SK-N-SH (cell line): ENCODE results near the gene SORBS1. TPM values are rescaled to one million over a fixed set of nuclear protein-coding genes. Genes with fewer than 3 reads are reported as not detected.

ENCODE experiments used
- CTCF ChIA-PET: fragments of 300-600, 350-600 bp; formaldehyde crosslinking; extraction: SDS; loops from one replicate; lab custom pipeline; 2021; lab: Yijun Ruan, JAX
- POLR2A ChIA-PET: fragments of 350-600 bp; sonication (Branson Sonifier 250); formaldehyde crosslinking; extraction: SDS; loops from one replicate; lab custom pipeline; 2020; ENCODE audit warnings: antibody characterized with exemption, inconsistent platforms; lab: Yijun Ruan, JAX
- DNase-seq: peaks from one replicate; pipeline ENCODE4 v3.0.0; 2012
- H2AFZ ChIP-seq: fragments of 200-600 bp; sonication (generic); 2 replicates; pipeline ENCODE4 v1.8.1; 2016; ENCODE audit warnings: antibody characterized with exemption, mild to moderate bottlenecking, low read depth
- H3F3A ChIP-seq: fragments of 200-600 bp; sonication (generic); replicated peaks from 2 replicates; pipeline ENCODE3; 2016; ENCODE audit warnings: antibody characterized with exemption, mild to moderate bottlenecking; ENCODE audit not compliant: insufficient read depth
- H3K27ac ChIP-seq, 2 experiments: fragments of 200-500 bp in 1 of 2; fragments of 200-600 bp in 1 of 2; sonication (Bioruptor generic) in 1 of 2; sonication (generic), shearing (Covaris generic) in 1 of 2; 2 replicates each; pipeline versions ENCODE4 v1.5.1 to v1.6.1; 2014 to 2016; ENCODE audit warnings: low read depth in 2 of 2, inconsistent platforms in 1 of 2, low read length in 1 of 2, mild to moderate bottlenecking in 1 of 2, mixed read lengths in 1 of 2
- H3K27me3 ChIP-seq: fragments of 200-600 bp; sonication (generic), shearing (Covaris generic); 2 replicates; pipeline ENCODE4 v1.6.1; 2016; ENCODE audit warnings: mixed run types; ENCODE audit not compliant: insufficient read depth
- H3K36me3 ChIP-seq, 2 experiments: fragments of 200-500 bp in 1 of 2; fragments of 200-600 bp in 1 of 2; sonication (Bioruptor generic) in 1 of 2; sonication (generic) in 1 of 2; replicated peaks in 1 of 2; 2 replicates each; pipeline versions ENCODE3 to v1.5.1; 2014 to 2016; ENCODE audit warnings: low read length in 1 of 2, mild to moderate bottlenecking in 1 of 2; ENCODE audit not compliant: insufficient read depth in 2 of 2, control insufficient read depth in 1 of 2
- H3K4me1 ChIP-seq, 2 experiments: fragments of 200-500 bp in 1 of 2; fragments of 200-600 bp in 1 of 2; sonication (Bioruptor generic) in 1 of 2; sonication (generic), shearing (Covaris generic) in 1 of 2; 2 replicates each; pipeline versions ENCODE4 v1.5.1 to v1.6.1; 2014 to 2016; ENCODE audit warnings: low read depth in 1 of 2, low read length in 1 of 2, mixed run types in 1 of 2; ENCODE audit not compliant: insufficient read depth in 2 of 2, control insufficient read depth in 1 of 2
- H3K4me2 ChIP-seq: fragments of 200-600 bp; sonication (generic), shearing (Covaris generic); 2 replicates; pipeline ENCODE4 v1.6.1; 2017; ENCODE audit warnings: mixed run types
- H3K4me3 ChIP-seq, 2 experiments: fragments of 200-500 bp in 1 of 2; fragments of 200-600 bp in 1 of 2; sonication (Bioruptor generic) in 1 of 2; sonication (generic), shearing (Covaris generic) in 1 of 2; 2 replicates each; pipeline versions ENCODE4 v1.5.1 to v1.8.1; 2014 to 2016; ENCODE audit warnings: low read depth in 2 of 2, inconsistent platforms in 1 of 2, low read length in 1 of 2, mild to moderate bottlenecking in 1 of 2, mixed read lengths in 1 of 2, moderate library complexity in 1 of 2
- H3K79me2 ChIP-seq: fragments of 200-600 bp; sonication (generic); 2 replicates; pipeline ENCODE4 v1.8.1; 2017; ENCODE audit warnings: mild to moderate bottlenecking; ENCODE audit not compliant: insufficient read depth
- H3K9ac ChIP-seq: fragments of 200-600 bp; sonication (generic); 2 replicates; pipeline ENCODE4 v1.6.1; 2017; ENCODE audit warnings: mixed run types
- H3K9me2 ChIP-seq: fragments of 200-600 bp; sonication (generic); 2 replicates; pipeline ENCODE4 v1.6.1; 2017; ENCODE audit warnings: mixed run types
- H3K9me3 ChIP-seq: fragments of 200-600 bp; sonication (generic); 2 replicates; pipeline ENCODE4 v1.6.1; 2017; ENCODE audit warnings: mixed run types, mild to moderate bottlenecking, moderate library complexity
- H4K20me1 ChIP-seq: fragments of 200-600 bp; sonication (generic); 2 replicates; pipeline ENCODE4 v1.6.1; 2017; ENCODE audit warnings: mild to moderate bottlenecking, mixed run types; ENCODE audit not compliant: insufficient read depth
- CHD2 ChIP-seq: fragments of 150-350 bp; IDR thresholded peaks from 2 replicates; pipeline ENCODE4 v1.6.1; 2018; ENCODE audit warnings: low read length; ENCODE audit not compliant: partially characterized antibody
- CTCF ChIP-seq: fragments of 200-600 bp; sonication (generic); IDR thresholded peaks from 2 replicates; pipeline ENCODE4 v1.6.1; 2017; ENCODE audit warnings: antibody characterized with exemption, mild to moderate bottlenecking, moderate library complexity
- EZH2phosphoT487 ChIP-seq: fragments of 200-600 bp; sonication (generic); IDR thresholded peaks from 2 replicates; pipeline ENCODE4 v1.6.1; 2017; ENCODE audit warnings: low read depth, mixed run types, mild to moderate bottlenecking, antibody characterized with exemption, moderate library complexity, borderline replicate concordance
- FOSL2 ChIP-seq: IDR thresholded peaks from 2 replicates; pipeline ENCODE4 v1.4.0; 2012; ENCODE audit warnings: low read depth, mild to moderate bottlenecking, moderate library complexity, borderline replicate concordance
- FOXM1 ChIP-seq: IDR thresholded peaks from 2 replicates; pipeline ENCODE4 v1.4.0; 2012; ENCODE audit warnings: low read depth, mild to moderate bottlenecking
- GABPA ChIP-seq: IDR thresholded peaks from 2 replicates; pipeline ENCODE4 v1.4.0; 2012; ENCODE audit warnings: low read depth, mild to moderate bottlenecking
- IRF3 ChIP-seq: fragments of 150-350 bp; IDR thresholded peaks from 2 replicates; pipeline ENCODE4 v1.6.1; 2016; ENCODE audit warnings: mild to moderate bottlenecking, low read depth, low read length
- MAX ChIP-seq: IDR thresholded peaks from 2 replicates; pipeline ENCODE4 v1.4.0; 2012; ENCODE audit warnings: low read depth
- MEF2A ChIP-seq: IDR thresholded peaks from 2 replicates; pipeline ENCODE4 v1.4.0; 2012; ENCODE audit warnings: low read depth, borderline replicate concordance
- MXI1 ChIP-seq: IDR thresholded peaks from 2 replicates; pipeline ENCODE4 v1.6.1; 2012; ENCODE audit warnings: mild to moderate bottlenecking, low read depth, low read length, improper control_type of control experiment
- POLR2AphosphoS5 ChIP-seq: IDR thresholded peaks from 2 replicates; pipeline ENCODE4 v1.6.1; 2012; ENCODE audit warnings: low read depth, low read length
- REST ChIP-seq: IDR thresholded peaks from 2 replicates; pipeline ENCODE4 v1.6.1; 2012; ENCODE audit warnings: mild to moderate bottlenecking, low read depth, low read length, moderate library complexity
- RFX5 ChIP-seq: IDR thresholded peaks from 2 replicates; pipeline ENCODE4 v1.6.1; 2012; ENCODE audit warnings: mild to moderate bottlenecking, improper control_type of control experiment, low read length
- SIN3A ChIP-seq: IDR thresholded peaks from 2 replicates; pipeline ENCODE4 v1.6.1; 2012; ENCODE audit warnings: low read depth, mild to moderate bottlenecking, low read length, moderate library complexity, borderline replicate concordance
- TAF1 ChIP-seq: IDR thresholded peaks from 2 replicates; pipeline ENCODE4 v1.6.1; 2012; ENCODE audit warnings: low read depth, mild to moderate bottlenecking, low read length, moderate library complexity, borderline replicate concordance
- TEAD4 ChIP-seq: IDR thresholded peaks from 2 replicates; pipeline ENCODE4 v1.4.0; 2012; ENCODE audit warnings: mild to moderate bottlenecking, borderline replicate concordance; ENCODE audit not compliant: insufficient read depth
- ZBTB33 ChIP-seq: IDR thresholded peaks from 2 replicates; pipeline ENCODE4 v1.4.0; 2012; ENCODE audit warnings: low read depth, borderline replicate concordance
- WGBS: methylation state at CpG from one replicate; pipeline ENCODE4 v1.1.6; 2017; ENCODE audit warnings: low lambda C conversion rate; 5-methylcytosine and 5-hydroxymethylcytosine counted together
- polyA plus RNA-seq, 3 experiments: library from polyadenylated mRNA; depleted of rRNA; stranded (reverse); fragments of >200 nt; gene quantifications; 2 replicates each; pipeline ENCODE4 v1.2.3, GENCODE V29; 2012

Gene SORBS1
- polyA plus RNA-seq, 1 of the 3 experiments (the other 2 are of a cell fraction) = 0.36 TPM

- H3K4me3 ChIP-seq = no peak overlapping the region
- H3F3A ChIP-seq = no peaks in the 10 kb centered on the region
- no peaks in the 10 kb centered on the region for H4K20me1 ChIP-seq
- TF ChIP-seq CHD2 = no peak
- no peak for TF ChIP-seq SIN3A
- H3K27me3 ChIP-seq = no peaks in the 10 kb centered on the region; the same call in 1 of the 2 replicates
- 15% methylated on average over 1 of the region's 1 CpG for WGBS
- no peak for DNase-seq
- H3K27ac ChIP-seq = no peak overlapping the region
- H3K9ac ChIP-seq = no peak overlapping the region
- H3K9me2 ChIP-seq = no peaks in the 10 kb centered on the region
- H3K36me3 ChIP-seq = no peaks in the 10 kb centered on the region
- H3K4me1 ChIP-seq = no peaks in the 10 kb centered on the region
- no peak overlapping the region for H2AFZ ChIP-seq
- no peak overlapping the region for H3K4me2 ChIP-seq
- ChIA-PET CTCF (interaction anchor here (0.9 to 3.7 kb wide), 4 partner anchors 12 to 214 kb away, joined by 3 to 20 read pairs (median 10); no protein-coding TSS in a partner anchor), POLR2A (no interaction called here)
- no peaks in the 10 kb centered on the region for H3K79me2 ChIP-seq
- no peaks in the 10 kb centered on the region for H3K9me3 ChIP-seq
Measured at GRCh38 chr10:95588025-95588424, 26.9 kb upstream of the SORBS1 start.

GRCh38 chr10:95579835-95580535 is 18.8 kb upstream of the SORBS1 start:
- POLR2A ChIA-PET = no interaction called here
- Histone ChIP-seq H3K27me3 (no peaks in the 10 kb centered on the region; the same call in 1 of the 2 replicates), H3K36me3 (no peaks in the 10 kb centered on the region), H3F3A (no peaks in the 10 kb centered on the region), H3K4me1 (no peaks in the 10 kb centered on the region), H2AFZ (no peak overlapping the region), H3K79me2 (no peaks in the 10 kb centered on the region), H3K27ac (no peak overlapping the region), H3K9me3 (no peaks in the 10 kb centered on the region), H3K9ac (no peak overlapping the region), H3K4me3 (no peak overlapping the region), H4K20me1 (no peaks in the 10 kb centered on the region), H3K4me2 (no peak overlapping the region), H3K9me2 (no peaks in the 10 kb centered on the region)
- no peak for DNase-seq
- TF ChIP-seq FOXM1 (no peak), POLR2AphosphoS5 (no peak), TAF1 (no peak), RFX5 (no peak), ZBTB33 (no peak), FOSL2 (no peak), GABPA (no peak), CHD2 (no peak), CTCF (no peak), IRF3 (no peak), MXI1 (no peak), EZH2phosphoT487 (no peak), MAX (no peak), MEF2A (no peak), TEAD4 (no peak), REST (no peak)
- 56% methylated on average over 2 of the region's 2 CpGs for WGBS
- CTCF ChIA-PET = interaction anchor here (1.0 to 4.6 kb wide), 4 partner anchors 21 to 206 kb away, joined by 3 to 19 read pairs (median 6); no protein-coding TSS in a partner anchor
